Mucosa of stomach (tissue), 1 donor: ENCODE data around the gene DOCK10.
"Not testable (repeated sequence)": the region's sequence is repeated elsewhere in the genome, so short reads cannot be mapped to it uniquely, and the experiment has no call there.

Experiments used
- H3K27me3 ChIP-seq: one replicate; pipeline ENCODE4 v1.7.0; 2013; ENCODE audit warnings: mild to moderate bottlenecking, low read length; ENCODE audit not compliant: control insufficient read depth, insufficient read depth
- H3K36me3 ChIP-seq: one replicate; pipeline ENCODE4 v1.7.0; 2013; ENCODE audit warnings: low read length; ENCODE audit not compliant: control insufficient read depth, insufficient read depth
- H3K4me1 ChIP-seq: one replicate; pipeline ENCODE4 v1.7.0; 2013; ENCODE audit warnings: mild to moderate bottlenecking, low read length; ENCODE audit not compliant: control insufficient read depth, insufficient read depth
- H3K4me3 ChIP-seq: one replicate; pipeline ENCODE4 v1.7.0; 2013; ENCODE audit warnings: low read length
- H3K9ac ChIP-seq: one replicate; pipeline ENCODE4 v1.7.0; 2013; ENCODE audit warnings: mild to moderate bottlenecking, low read length, moderate library complexity
- H3K9me3 ChIP-seq: one replicate; pipeline ENCODE4 v1.7.0; 2013; ENCODE audit warnings: mild to moderate bottlenecking, low read length, moderate library complexity; ENCODE audit not compliant: control insufficient read depth
- donor health status: Pancreatic carcinoma.

DOCK10 gene

GRCh38 chr2:225069966-225070365, 27.7 kb upstream of the DOCK10 start:
- Histone ChIP-seq H3K27me3 (no peaks in the 10 kb centered on the region), H3K4me1 (no peaks in the 10 kb centered on the region), H3K36me3 (no peaks in the 10 kb centered on the region), H3K9me3 (no peaks in the 10 kb centered on the region), H3K9ac (no peak overlapping the region), H3K4me3 (no peak overlapping the region)

GRCh38 chr2:225069477-225069876, 27.2 kb upstream of the DOCK10 start:
- no peak overlapping the region for H3K4me3 ChIP-seq

GRCh38 chr2:225065882-225066281, 23.6 kb upstream of the DOCK10 start:
- no peaks in the 10 kb centered on the region for H3K9me3 ChIP-seq
- no peaks in the 10 kb centered on the region for H3K4me1 ChIP-seq
- no peaks in the 10 kb centered on the region for H3K36me3 ChIP-seq

More at GRCh38 chr2:225069477-225069876, 27.2 kb upstream of the DOCK10 start:
- Histone ChIP-seq H3K27me3 (no peaks in the 10 kb centered on the region), H3K36me3 (no peaks in the 10 kb centered on the region), H3K4me1 (no peaks in the 10 kb centered on the region), H3K9ac (no peak overlapping the region), H3K9me3 (no peaks in the 10 kb centered on the region)

GRCh38 chr2:225064928-225065327, 22.7 kb upstream of the DOCK10 start:
- H3K4me1 ChIP-seq: no peaks in the 10 kb centered on the region
- no peaks in the 10 kb centered on the region for H3K9me3 ChIP-seq
- no peak overlapping the region for H3K9ac ChIP-seq
- H3K36me3 ChIP-seq: no peaks in the 10 kb centered on the region
- H3K27me3 ChIP-seq: no peaks in the 10 kb centered on the region
- no peak overlapping the region for H3K4me3 ChIP-seq

More at GRCh38 chr2:225065882-225066281, 23.6 kb upstream of the DOCK10 start:
- H3K9ac ChIP-seq: no peak overlapping the region
- H3K27me3 ChIP-seq: no peaks in the 10 kb centered on the region
- no peak overlapping the region for H3K4me3 ChIP-seq

DNA sequence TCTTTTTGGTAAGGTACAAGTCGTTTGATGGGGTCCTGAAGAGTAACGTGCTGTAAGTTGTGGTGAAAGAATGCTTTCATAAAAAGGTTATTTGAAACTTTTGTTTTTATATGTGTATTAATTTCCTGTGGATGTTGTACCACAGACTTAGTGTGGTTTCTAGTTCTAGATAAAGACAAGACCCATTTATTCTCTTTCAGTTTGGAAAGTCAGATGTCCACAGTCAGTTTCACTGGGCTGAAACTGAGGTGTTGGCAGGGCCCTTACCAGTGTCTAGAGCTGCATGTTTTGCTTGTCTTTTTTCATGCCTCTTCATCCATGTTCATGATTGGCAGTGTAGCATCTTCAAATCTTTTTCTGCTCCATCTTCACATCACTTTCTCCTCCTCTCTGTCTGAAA, 22.1 kb upstream of the DOCK10 start:
- no peak overlapping the region for H3K4me3 ChIP-seq
- no peaks in the 10 kb centered on the region for H3K36me3 ChIP-seq
- H3K4me1 ChIP-seq: no peaks in the 10 kb centered on the region
- no peak overlapping the region for H3K9ac ChIP-seq
- H3K9me3 ChIP-seq: no peaks in the 10 kb centered on the region
- H3K27me3 ChIP-seq: no peaks in the 10 kb centered on the region

- Histone ChIP-seq H3K9me3 (no peaks in the 10 kb centered on the region), H3K36me3 (no peaks in the 10 kb centered on the region), H3K4me1 (no peaks in the 10 kb centered on the region), H3K9ac (no peak overlapping the region), H3K4me3 (no peak overlapping the region), H3K27me3 (no peaks in the 10 kb centered on the region)
Measured at GRCh38 chr2:225056330-225057073, 14.2 kb upstream of the DOCK10 start.

DNA sequence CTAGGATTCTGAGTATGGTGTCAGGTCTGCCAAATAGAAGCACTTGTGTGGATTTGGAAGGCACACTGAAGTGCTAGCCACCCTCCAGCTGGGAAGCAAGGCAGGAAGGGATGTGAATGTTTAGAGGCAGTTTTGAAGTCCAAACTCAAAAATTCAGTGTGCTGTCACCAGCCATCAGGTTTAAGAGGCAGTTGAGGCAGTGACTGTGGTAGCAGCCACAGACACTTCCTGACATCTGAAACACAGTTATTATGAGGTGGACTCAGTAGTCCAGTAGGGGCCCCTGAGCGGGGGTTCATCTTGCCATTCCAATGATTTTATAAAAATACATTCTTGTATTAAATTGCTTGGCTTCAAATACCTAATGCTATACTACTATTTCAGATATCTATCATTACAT, 13.4 kb upstream of the DOCK10 start:
- no peaks in the 10 kb centered on the region for H3K27me3 ChIP-seq
- H3K4me3 ChIP-seq: no peak overlapping the region
- no peaks in the 10 kb centered on the region for H3K4me1 ChIP-seq
- H3K9ac ChIP-seq: no peak overlapping the region
- H3K36me3 ChIP-seq: no peaks in the 10 kb centered on the region
- H3K9me3 ChIP-seq: no peaks in the 10 kb centered on the region

DNA sequence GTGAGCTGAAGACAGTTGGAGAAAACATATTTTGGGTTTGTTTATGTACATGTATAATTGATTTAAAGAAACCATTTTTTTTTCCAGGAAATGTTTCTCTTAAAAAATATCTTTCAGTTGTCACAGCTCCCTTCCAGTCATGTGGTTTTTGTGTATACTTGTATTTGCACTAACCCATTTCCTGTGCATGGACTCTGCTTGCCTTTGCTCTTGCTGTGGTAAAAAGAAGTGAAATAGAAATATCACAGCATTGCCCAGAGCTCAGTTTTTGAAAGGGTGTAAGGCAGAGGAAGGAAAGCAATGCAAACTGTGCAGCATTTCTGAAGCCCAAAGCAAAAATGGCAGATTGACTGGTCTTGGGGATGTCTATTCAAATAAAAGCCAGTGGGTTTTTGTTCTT, 10.4 kb upstream of the DOCK10 start:
- H3K36me3 ChIP-seq: no peaks in the 10 kb centered on the region
- no peak overlapping the region for H3K4me3 ChIP-seq
- no peaks in the 10 kb centered on the region for H3K27me3 ChIP-seq
- no peak overlapping the region for H3K9ac ChIP-seq
- H3K9me3 ChIP-seq: no peaks in the 10 kb centered on the region
- H3K4me1 ChIP-seq: no peaks in the 10 kb centered on the region

DNA sequence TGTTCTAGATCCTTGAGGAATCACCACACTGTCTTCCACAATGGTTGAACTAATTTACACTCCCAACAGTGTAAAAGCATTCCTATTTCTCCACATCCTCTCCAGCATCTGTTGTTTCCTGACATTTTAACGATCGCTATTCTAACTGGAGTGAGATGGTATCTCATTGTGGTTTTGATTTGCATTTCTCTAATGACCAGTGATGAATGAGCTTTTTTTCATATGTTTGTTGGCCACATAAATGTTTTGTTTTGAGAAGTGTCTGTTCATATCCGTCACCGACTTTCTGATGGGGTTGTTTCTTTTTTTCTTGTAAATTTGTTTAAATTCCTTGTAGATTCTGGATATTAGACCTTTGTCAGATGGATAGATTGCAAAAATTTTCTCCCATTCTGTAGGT, 5.2 kb upstream of the DOCK10 start:
- peaks cover 25% of the 10 kb centered on the region for H3K27me3 ChIP-seq
- H3K9ac ChIP-seq, H3K4me1 ChIP-seq, H3K36me3 ChIP-seq, H3K9me3 ChIP-seq, H3K4me3 ChIP-seq: not testable (repeated sequence)

DNA sequence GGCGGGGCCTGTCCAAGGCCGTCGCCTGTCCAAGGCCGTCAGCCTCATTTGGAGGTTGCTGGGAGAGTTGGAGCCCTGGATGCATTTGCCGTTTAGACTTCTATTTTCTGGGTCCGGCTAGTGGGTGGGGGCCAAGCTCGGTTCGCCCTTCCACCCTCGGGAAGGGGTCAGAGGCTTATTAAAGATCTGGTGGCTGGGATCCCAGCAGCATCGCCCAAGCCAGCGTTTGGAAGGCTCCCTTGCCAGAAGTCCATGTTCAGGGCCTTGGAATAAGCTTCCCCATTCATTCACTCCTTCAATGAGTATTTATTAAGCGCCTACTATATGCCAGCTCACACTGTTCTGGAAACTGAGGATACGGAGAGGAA, 516 bp upstream of the DOCK10 start:
- Histone ChIP-seq H3K27me3 (peaks cover 47% of the 10 kb centered on the region), H3K9me3 (no peaks in the 10 kb centered on the region), H3K36me3 (no peaks in the 10 kb centered on the region), H3K9ac (no peak overlapping the region), H3K4me1 (peaks cover 8% of the 10 kb centered on the region), H3K4me3 (no peak overlapping the region)

GRCh38 chr2:225041207-225041850, 939 bp downstream of the DOCK10 start:
- H3K36me3 ChIP-seq: no peaks in the 10 kb centered on the region
- peak overlapping the region; percentile 29 for H3K4me3 ChIP-seq
- peaks cover 8% of the 10 kb centered on the region for H3K4me1 ChIP-seq
- no peaks in the 10 kb centered on the region for H3K9me3 ChIP-seq
- peaks cover 47% of the 10 kb centered on the region for H3K27me3 ChIP-seq
- H3K9ac ChIP-seq: peak overlapping the region; percentile 41

GRCh38 chr2:225040856-225041206, 1.4 kb downstream of the DOCK10 start:
- no peaks in the 10 kb centered on the region for H3K9me3 ChIP-seq
- H3K4me1 ChIP-seq: peaks cover 8% of the 10 kb centered on the region
- H3K9ac ChIP-seq: peak overlapping the region; percentile 41
- peaks cover 47% of the 10 kb centered on the region for H3K27me3 ChIP-seq
- no peaks in the 10 kb centered on the region for H3K36me3 ChIP-seq
- H3K4me3 ChIP-seq: no peak overlapping the region
